K562 (cell line): ENCODE measurements around the gene LCN12.
A peak's percentile ranks its signal among the peaks of the same experiment; 100 is the strongest.

Source experiments
- CHD2 ChIP-seq: IDR thresholded peaks from 2 replicates; pipeline ENCODE4 v1.6.1; 2011; ENCODE audit warnings: low read depth, low read length
- CTCF ChIP-seq, 3 experiments: IDR thresholded peaks in 2 of 3; conservative IDR thresholded peaks in 1 of 3; 2 replicates each; pipeline ENCODE4 v1.5.1; 2011 to 2012; ENCODE audit warnings: low read length in 3 of 3, mild to moderate bottlenecking in 3 of 3, control low read depth in 2 of 3, improper control_type of control experiment in 1 of 3, inconsistent platforms in 1 of 3, low read depth in 1 of 3, mixed read lengths in 1 of 3, moderate library complexity in 1 of 3; ENCODE audit not compliant: insufficient read depth in 2 of 3
- DMBX1 ChIP-seq: fragments of 250-450 bp; sonication (Bioruptor Pico); IDR thresholded peaks from 2 replicates; pipeline ENCODE4 v1.8.0; 2022; ENCODE audit warnings: inconsistent platforms, mild to moderate bottlenecking, moderate library complexity, borderline replicate concordance
- MTA2 ChIP-seq: fragments of 450-650 bp; IDR thresholded peaks from 2 replicates; pipeline ENCODE4 v1.6.1; 2016; ENCODE audit warnings: low read depth
- NCOA2 ChIP-seq, 2 experiments: fragments of 450-650 bp; IDR thresholded peaks; 2 replicates each; pipeline ENCODE4 v1.6.1; 2018; ENCODE audit warnings: mild to moderate bottlenecking in 2 of 2, moderate library complexity in 1 of 2; ENCODE audit not compliant: partially characterized antibody in 2 of 2
- NCOA4 ChIP-seq: fragments of 450-650 bp; IDR thresholded peaks from 2 replicates; pipeline ENCODE4 v1.6.1; 2018; ENCODE audit warnings: mild to moderate bottlenecking; ENCODE audit not compliant: partially characterized antibody
- SIN3A ChIP-seq, 2 experiments: fragments of 150-350 bp in 1 of 2; IDR thresholded peaks; 2 replicates each; pipeline ENCODE4 v1.6.1; 2011 to 2016; ENCODE audit warnings: borderline replicate concordance in 2 of 2, low read depth in 2 of 2, low read length in 2 of 2, mild to moderate bottlenecking in 2 of 2, moderate library complexity in 2 of 2; ENCODE audit not compliant: control insufficient read depth in 1 of 2
- SREBF2 ChIP-seq: sonication (generic); formaldehyde crosslinking; IDR thresholded peaks from 2 replicates; pipeline ENCODE4 v1.4.0; 2020; ENCODE audit warnings: mild to moderate bottlenecking, missing genetic modification reagents
- STAT5B ChIP-seq: fragments of 250-450 bp; sonication (Bioruptor Pico); IDR thresholded peaks from 2 replicates; pipeline ENCODE4 v1.8.0; 2021; ENCODE audit warnings: mild to moderate bottlenecking, inconsistent platforms
- ZBTB1 ChIP-seq: sonication (generic); formaldehyde crosslinking; IDR thresholded peaks from 2 replicates; pipeline ENCODE4 v1.8.1; 2023; ENCODE audit warnings: missing genetic modification reagents, low read depth, mild to moderate bottlenecking, borderline replicate concordance
- ZNF551 ChIP-seq: fragments of 250-450 bp; sonication (Bioruptor Pico); IDR thresholded peaks from 2 replicates; pipeline ENCODE4 v1.5.0; 2021; ENCODE audit warnings: mild to moderate bottlenecking, moderate library complexity
- ZNF644 ChIP-seq: fragments of 200-800 bp; sonication (Bioruptor generic); IDR thresholded peaks from 2 replicates; pipeline ENCODE4 v1.6.1; 2016; ENCODE audit warnings: low read depth, missing genetic modification characterization, missing compliant biosample characterization

- no peak for TF ChIP-seq NCOA4
- no peak for TF ChIP-seq SREBF2
- TF ChIP-seq ZNF551 (CRISPR knock-in tag), result no peak
- TF ChIP-seq MTA2, result no peak
- no peak for TF ChIP-seq CTCF (IDR thresholded peaks at IDR 0.05 in 2 of 3, conservative IDR thresholded peaks at IDR 0.05 in 1 of 3; ENCODE audit: insufficient read depth in 2 of 3, low read depth in 1 of 3, low read length in 3 of 3)
- TF ChIP-seq DMBX1 (CRISPR knock-in tag), result 0 out of 2 replicates have a peak, but pooled peaks have one; percentile 33
- TF ChIP-seq CHD2, result no peak
- no peak for TF ChIP-seq ZNF644 (tag)
- no peak for TF ChIP-seq STAT5B (CRISPR knock-in tag)
- TF ChIP-seq NCOA2 (IDR thresholded peaks at IDR 0.05; ENCODE audit: partially characterized antibody in 2 of 2), result no peak
- TF ChIP-seq SIN3A (IDR thresholded peaks at IDR 0.05; ENCODE audit: borderline replicate concordance in 2 of 2, control insufficient read depth in 1 of 2, low read depth in 2 of 2, low read length in 2 of 2), result peak in 1 of 2 experiments; percentile 19; a peak in 1 of 4 replicates
- no peak for TF ChIP-seq ZBTB1 (CRISPR knock-in tag)
These were observed 26.2 kb downstream of the LCN12 start for GRCh38 chr9:136978073-136978864.
